Spinal cord (tissue), 10 donors: ENCODE measurements around the gene SLC12A7. TPM values are rescaled to one million over a fixed set of nuclear protein-coding genes. Genes with fewer than 3 reads are reported as not detected.
A peak's percentile ranks its signal among the peaks of the same experiment; 100 is the strongest.
"Not testable (repeated sequence)": the region's sequence is repeated elsewhere in the genome, so short reads cannot be mapped to it uniquely, and the experiment has no call there.

Experiments
- DNase-seq, 6 donors: peaks; one replicate each; pipeline versions ENCODE4 v3.0.0 to v3.0.0-alpha.2; 2013 to 2015; ENCODE audit warnings: low spot score in 6 of 6, low read depth in 4 of 6
- H3K27ac ChIP-seq: one replicate; pipeline ENCODE4 v1.5.1; 2013; ENCODE audit warnings: low read depth, low read length, control low read depth
- H3K27me3 ChIP-seq: one replicate; pipeline ENCODE4 v1.6.1; 2013; ENCODE audit warnings: low read length; ENCODE audit not compliant: control insufficient read depth, insufficient read depth
- H3K36me3 ChIP-seq: one replicate; pipeline ENCODE4 v1.6.1; 2013; ENCODE audit warnings: low read length; ENCODE audit not compliant: control insufficient read depth, insufficient read depth
- H3K4me1 ChIP-seq: one replicate; pipeline ENCODE4 v1.6.1; 2013; ENCODE audit warnings: low read length; ENCODE audit not compliant: control insufficient read depth, insufficient read depth
- H3K4me3 ChIP-seq: one replicate; pipeline ENCODE4 v1.5.1; 2013; ENCODE audit warnings: low read depth, low read length, control low read depth
- H3K9me3 ChIP-seq: one replicate; pipeline ENCODE4 v1.6.1; 2013; ENCODE audit warnings: low read length; ENCODE audit not compliant: control insufficient read depth, insufficient read depth
- WGBS: methylation state at CpG from one replicate; pipeline ENCODE4 v1.1.5; 2013; ENCODE audit warnings: missing lambda C conversion rate; ENCODE audit not compliant: insufficient coverage; 5-methylcytosine and 5-hydroxymethylcytosine counted together
- polyA plus RNA-seq, 2 donors: library from polyadenylated mRNA; unstranded; fragments of 120-200 nt; gene quantifications; one replicate each; pipeline ENCODE4 v1.2.1, GENCODE V29; 2013; ENCODE audit not compliant: insufficient read length in 2 of 2
- total RNA-seq, 2 donors: library from RNA; depleted of rRNA in 1 of 2; stranded (reverse); fragments of 120-200 nt in 1 of 2; fragments of >200 nt in 1 of 2; gene quantifications; one replicate each; pipeline versions ENCODE4 v1.2.3 to v1.2.4, GENCODE V29; 2013 to 2014
- donor health status: healthy.

Gene SLC12A7
- total and polyA plus RNA-seq, 4 donors, result 8.7 to 21.3 (median 16.4) TPM

- DNase-seq, result no peak
- Histone ChIP-seq H3K27ac (no peak overlapping the region), H3K4me3 (no peak overlapping the region), H3K27me3 (no peaks in the 10 kb centered on the region), H3K9me3 (no peaks in the 10 kb centered on the region), H3K4me1 (peaks cover 23% of the 10 kb centered on the region), H3K36me3 (no peaks in the 10 kb centered on the region)
- WGBS, result 86% methylated on average over 16 of the region's 24 CpGs
These were observed 17.3 kb upstream of the SLC12A7 start for GRCh38 chr5:1128977-1129710.

DNA sequence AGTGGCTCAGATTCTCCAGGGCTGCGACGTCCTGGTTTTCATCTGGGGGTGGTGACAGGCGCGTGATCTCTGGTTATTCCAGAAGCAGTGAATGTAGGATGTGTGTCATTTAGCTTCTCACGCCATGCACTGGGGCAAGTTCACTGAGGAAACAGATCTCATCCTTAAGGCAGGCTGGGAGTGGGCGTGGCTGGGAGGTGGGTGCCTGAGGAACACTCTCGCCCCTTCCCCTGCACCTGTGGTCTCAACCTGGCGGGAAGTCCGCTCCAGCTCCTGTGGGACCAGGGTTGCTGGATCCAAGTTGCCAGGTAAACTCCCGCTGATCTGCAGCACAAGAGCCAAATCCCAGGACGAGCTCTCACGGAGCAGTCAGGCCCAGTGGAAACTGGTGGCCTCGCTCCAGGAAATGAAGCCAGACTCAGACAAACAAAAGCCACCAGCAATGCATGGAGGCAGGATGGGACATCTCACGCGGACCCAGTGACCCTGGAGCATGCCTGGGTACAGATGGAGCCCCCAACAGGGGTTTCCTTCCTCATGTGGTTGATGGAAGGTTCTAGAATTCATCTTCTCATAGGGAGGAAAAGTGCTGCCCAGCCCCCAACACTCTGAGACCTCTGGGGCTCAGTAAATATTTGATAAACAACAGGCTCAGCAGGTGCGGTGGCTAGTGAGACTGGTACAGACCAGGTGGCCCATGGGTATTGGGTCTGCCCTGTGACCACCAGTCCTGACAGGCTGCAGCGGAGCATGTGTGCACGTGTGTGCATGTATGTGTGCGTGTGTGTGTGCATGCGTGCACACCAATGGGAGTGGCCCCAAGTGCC, 16.3 kb upstream of the SLC12A7 start:
- Histone ChIP-seq H3K27ac (no peak overlapping the region), H3K9me3 (no peaks in the 10 kb centered on the region), H3K27me3 (no peaks in the 10 kb centered on the region), H3K4me3 (no peak overlapping the region), H3K36me3 (no peaks in the 10 kb centered on the region), H3K4me1 (peaks cover 24% of the 10 kb centered on the region)
- 73% methylated on average over 14 of the region's 20 CpGs for WGBS
- DNase-seq, result no peak

DNA sequence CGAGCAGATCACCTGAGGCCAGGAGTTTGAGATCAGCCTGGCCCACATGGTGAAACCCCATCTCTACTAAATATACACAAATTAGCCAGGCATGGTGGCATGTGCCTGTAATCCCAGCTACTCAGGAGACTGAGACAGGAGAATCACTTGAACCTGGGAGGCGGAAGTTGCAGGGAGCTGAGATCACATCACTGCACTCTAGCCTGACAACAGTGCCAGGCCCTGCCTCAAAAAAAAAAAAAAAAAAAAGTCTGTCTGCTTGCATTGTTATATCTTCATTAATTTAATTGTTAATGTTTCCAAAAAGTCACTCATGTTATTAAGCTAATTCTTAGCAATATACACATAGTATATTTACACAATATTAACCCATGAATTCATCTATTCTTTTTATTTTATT, 13.8 kb upstream of the SLC12A7 start:
- not testable (repeated sequence) for H3K4me3 ChIP-seq, H3K9me3 ChIP-seq, H3K36me3 ChIP-seq, DNase-seq, H3K27me3 ChIP-seq
- Histone ChIP-seq H3K27ac (peak overlapping the region; percentile 50), H3K4me1 (peaks cover 35% of the 10 kb centered on the region)
- 100% methylated on average over 1 of the region's 2 CpGs for WGBS

DNA sequence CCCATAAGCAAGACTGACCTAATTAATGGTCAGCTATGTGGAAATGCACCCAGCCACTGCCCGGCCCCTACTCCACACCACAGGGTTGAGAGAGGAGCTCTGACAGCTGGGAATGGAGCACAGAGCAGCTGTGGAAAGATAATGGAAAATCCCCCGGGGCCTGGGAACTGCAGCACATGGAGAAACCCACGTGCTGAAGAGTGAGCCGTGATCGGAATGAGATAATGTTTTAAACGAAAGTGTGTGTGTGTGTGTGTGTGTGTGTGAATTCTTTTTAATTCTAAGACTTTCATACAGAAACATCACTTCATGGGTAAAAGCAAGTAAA, 13.1 kb upstream of the SLC12A7 start:
- no peaks in the 10 kb centered on the region for H3K36me3 ChIP-seq
- no peak overlapping the region for H3K4me3 ChIP-seq
- peak overlapping the region; percentile 50 for H3K27ac ChIP-seq
- DNase-seq, result peak in 5 of 6 donors; percentile 23 to 93 (median 46)
- whole genome bisulfite sequencing, result no CpG with 5 or more reads among the region's 6 CpGs
- H3K4me1 ChIP-seq, result peaks cover 35% of the 10 kb centered on the region
- no peaks in the 10 kb centered on the region for H3K9me3 ChIP-seq
- no peaks in the 10 kb centered on the region for H3K27me3 ChIP-seq

- Histone ChIP-seq H3K27me3 (no peaks in the 10 kb centered on the region), H3K9me3 (no peaks in the 10 kb centered on the region), H3K27ac (peak overlapping the region; percentile 50), H3K4me3 (no peak overlapping the region), H3K36me3 (no peaks in the 10 kb centered on the region), H3K4me1 (peaks cover 40% of the 10 kb centered on the region)
- no peak for DNase-seq
- WGBS, result 67% methylated on average over 20 of the region's 27 CpGs
These were observed 12.6 kb upstream of the SLC12A7 start for GRCh38 chr5:1124205-1125029.

GRCh38 chr5:1123418-1124147, 11.7 kb upstream of the SLC12A7 start:
- no peaks in the 10 kb centered on the region for H3K9me3 ChIP-seq
- H3K27ac ChIP-seq, result peak overlapping the region; percentile 50
- no peaks in the 10 kb centered on the region for H3K36me3 ChIP-seq
- no peak for DNase-seq
- H3K27me3 ChIP-seq, result no peaks in the 10 kb centered on the region
- H3K4me3 ChIP-seq, result no peak overlapping the region
- peaks cover 45% of the 10 kb centered on the region for H3K4me1 ChIP-seq
- WGBS, result 94% methylated on average over 16 of the region's 20 CpGs

GRCh38 chr5:1122511-1123294, 10.8 kb upstream of the SLC12A7 start:
- no peak for DNase-seq
- Histone ChIP-seq H3K4me3 (no peak overlapping the region), H3K4me1 (peaks cover 45% of the 10 kb centered on the region), H3K9me3 (no peaks in the 10 kb centered on the region), H3K36me3 (no peaks in the 10 kb centered on the region), H3K27me3 (no peaks in the 10 kb centered on the region), H3K27ac (peak overlapping the region; percentile 50)
- 95% methylated on average over 34 of the region's 34 CpGs for WGBS

- H3K27ac ChIP-seq, result no peak overlapping the region
- no peak overlapping the region for H3K4me3 ChIP-seq
- DNase-seq, result no peak
- no peaks in the 10 kb centered on the region for H3K27me3 ChIP-seq
- 83% methylated on average over 10 of the region's 14 CpGs for WGBS
- H3K36me3 ChIP-seq, result no peaks in the 10 kb centered on the region
- no peaks in the 10 kb centered on the region for H3K9me3 ChIP-seq
- H3K4me1 ChIP-seq, result peaks cover 45% of the 10 kb centered on the region
These were observed 10.0 kb upstream of the SLC12A7 start for GRCh38 chr5:1121891-1122290.
